Fibroblast of pulmonary artery (primary cell): ENCODE results near the gene CEP350.

Source experiments
- DNase-seq: peaks from one replicate; pipeline ENCODE4 v3.0.0-alpha.2; 2010; ENCODE audit warnings: low read depth
- H3K4me3 ChIP-seq: replicated peaks from 2 replicates; pipeline ENCODE4 v1.5.1; 2011; ENCODE audit warnings: low read depth, mild to moderate bottlenecking, control low read depth, low read length, moderate library complexity
- CTCF ChIP-seq: IDR thresholded peaks from 2 replicates; pipeline ENCODE4 v1.5.1; 2011; ENCODE audit warnings: mild to moderate bottlenecking, control low read depth, low read length, inconsistent platforms; ENCODE audit errors: missing control alignments

The CEP350 gene

GRCh38 chr1:179930867-179931266 is 23.7 kb upstream of the CEP350 start:
- no peak overlapping the region for H3K4me3 ChIP-seq
- no peak for DNase-seq
- TF ChIP-seq CTCF = no peak

- H3K4me3 ChIP-seq = no peak overlapping the region
- TF ChIP-seq CTCF = no peak
- no peak for DNase-seq
Measured at GRCh38 chr1:179933219-179933618, 21.4 kb upstream of the CEP350 start.

- DNase-seq = no peak
- no peak overlapping the region for H3K4me3 ChIP-seq
- no peak for TF ChIP-seq CTCF
Measured at GRCh38 chr1:179935909-179936496, 18.6 kb upstream of the CEP350 start.

GRCh38 chr1:179937668-179938254 is 16.8 kb upstream of the CEP350 start:
- no peak for DNase-seq
- TF ChIP-seq CTCF = no peak
- H3K4me3 ChIP-seq = no peak overlapping the region

GRCh38 chr1:179938752-179939151 is 15.9 kb upstream of the CEP350 start:
- no peak for TF ChIP-seq CTCF
- peak; percentile 81 for DNase-seq
- H3K4me3 ChIP-seq = no peak overlapping the region

GRCh38 chr1:179939941-179940340 is 14.7 kb upstream of the CEP350 start:
- no peak for TF ChIP-seq CTCF
- no peak for DNase-seq
- no peak overlapping the region for H3K4me3 ChIP-seq

- no peak for DNase-seq
- TF ChIP-seq CTCF = no peak
Measured at GRCh38 chr1:179941454-179941853, 13.2 kb upstream of the CEP350 start.

More at GRCh38 chr1:179941454-179941853, 13.2 kb upstream of the CEP350 start:
- no peak overlapping the region for H3K4me3 ChIP-seq
